GM19025 (cell line): ENCODE results near the gene MSX2.

Experiments used
- ATAC-seq: cut with Tn5 transposase; IDR thresholded peaks from one replicate; pipeline ENCODE4 v1.9.1; 2021; ENCODE audit warnings: mild to moderate bottlenecking, low read depth, moderate library complexity; ENCODE audit not compliant: unreplicated experiment

Gene MSX2

GRCh38 chr5:174717826-174718455 lies 6.4 kb upstream of the MSX2 start:
- ATAC-seq, result no peak

GRCh38 chr5:174718880-174719610 lies 5.3 kb upstream of the MSX2 start:
- no peak for ATAC-seq

- ATAC-seq, result no peak
Measured at GRCh38 chr5:174719793-174720611, 4.4 kb upstream of the MSX2 start.

GRCh38 chr5:174720612-174721529 lies 3.5 kb upstream of the MSX2 start:
- ATAC-seq, result no peak

GRCh38 chr5:174721530-174722432 lies 2.6 kb upstream of the MSX2 start:
- ATAC-seq, result no peak

GRCh38 chr5:174722500-174722899 lies 1.9 kb upstream of the MSX2 start:
- no peak for ATAC-seq

GRCh38 chr5:174723315-174723978 lies 935 bp upstream of the MSX2 start:
- no peak for ATAC-seq

- no peak for ATAC-seq
Measured at GRCh38 chr5:174723979-174724483, 351 bp upstream of the MSX2 start.

- no peak for ATAC-seq
Measured at GRCh38 chr5:174725261-174725990, 1.0 kb downstream of the MSX2 start.

GRCh38 chr5:174725991-174726601 lies 1.7 kb downstream of the MSX2 start:
- no peak for ATAC-seq

- ATAC-seq, result no peak
Measured at GRCh38 chr5:174726916-174727793, 2.8 kb downstream of the MSX2 start.

- no peak for ATAC-seq
Measured at GRCh38 chr5:174727794-174728680, 3.7 kb downstream of the MSX2 start.

- ATAC-seq, result no peak
Measured at GRCh38 chr5:174729075-174729680, 4.8 kb downstream of the MSX2 start.

- ATAC-seq, result no peak
Measured at GRCh38 chr5:174731214-174732035, 7.0 kb downstream of the MSX2 start.
